SK-N-MC (cell line): ENCODE measurements around the gene ATP6V1D.

Experiments
- EZH2 ChIP-seq: fragments of 200-600 bp; sonication (generic); IDR thresholded peaks from one replicate; pipeline ENCODE4 v1.6.1; 2017; ENCODE audit warnings: antibody characterized with exemption
- FOXP2 ChIP-seq: optimal IDR thresholded peaks from 2 replicates; pipeline ENCODE3; 2011; ENCODE audit warnings: mild to moderate bottlenecking, moderate library complexity; ENCODE audit not compliant: insufficient read depth; ENCODE audit errors: extremely low read length, control extremely low read depth
- POLR2AphosphoS5 ChIP-seq: IDR thresholded peaks from 2 replicates; pipeline ENCODE4 v1.6.1; 2012; ENCODE audit warnings: mild to moderate bottlenecking, low read depth, low read length, borderline replicate concordance

DNA sequence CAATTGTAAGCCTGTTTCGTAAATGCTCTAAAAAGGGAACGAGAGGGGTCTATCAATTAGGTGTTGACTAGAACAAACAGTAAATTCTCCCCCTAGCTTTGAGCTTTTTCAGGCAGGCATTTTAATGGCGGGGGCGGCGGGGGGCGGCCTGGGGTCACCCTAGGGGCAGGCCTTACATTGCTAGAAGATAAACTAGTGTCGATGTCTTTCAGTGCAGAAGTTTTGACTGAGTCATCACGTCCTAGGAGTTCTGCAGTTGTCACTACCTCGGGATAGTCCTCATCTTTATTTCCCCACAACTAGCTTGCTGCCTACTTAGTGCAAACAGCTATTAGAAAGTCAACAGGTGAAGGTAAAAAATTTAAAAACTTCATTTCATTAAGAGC lies 1.6 kb downstream of the ATP6V1D start:
- TF ChIP-seq POLR2AphosphoS5, result no peak
- TF ChIP-seq EZH2, result no peak
- TF ChIP-seq FOXP2, result no peak
